GM21723 (cell line): ENCODE measurements around the gene PSMB8.

Source experiments
- ATAC-seq: cut with Tn5 transposase; IDR thresholded peaks from one replicate; pipeline ENCODE4 v1.9.1; 2021; ENCODE audit warnings: mild to moderate bottlenecking, moderate library complexity; ENCODE audit not compliant: unreplicated experiment

Gene PSMB8

GRCh38 chr6:32799168-32799567 is 44.7 kb downstream of the PSMB8 start:
- ATAC-seq, result no peak

GRCh38 chr6:32796848-32797776 is 46.7 kb downstream of the PSMB8 start:
- no peak for ATAC-seq

GRCh38 chr6:32794510-32794909 is 49.3 kb downstream of the PSMB8 start:
- no peak for ATAC-seq

GRCh38 chr6:32792901-32793435 is 50.9 kb downstream of the PSMB8 start:
- ATAC-seq, result no peak
